SK-N-MC (cell line): ENCODE measurements around the gene LIX1.

Experiments used
- EZH2 ChIP-seq: fragments of 200-600 bp; sonication (generic); IDR thresholded peaks from one replicate; pipeline ENCODE4 v1.6.1; 2017; ENCODE audit warnings: antibody characterized with exemption
- FOXP2 ChIP-seq: optimal IDR thresholded peaks from 2 replicates; pipeline ENCODE3; 2011; ENCODE audit warnings: mild to moderate bottlenecking, moderate library complexity; ENCODE audit not compliant: insufficient read depth; ENCODE audit errors: extremely low read length, control extremely low read depth
- POLR2AphosphoS5 ChIP-seq: IDR thresholded peaks from 2 replicates; pipeline ENCODE4 v1.6.1; 2012; ENCODE audit warnings: mild to moderate bottlenecking, low read depth, low read length, borderline replicate concordance

DNA sequence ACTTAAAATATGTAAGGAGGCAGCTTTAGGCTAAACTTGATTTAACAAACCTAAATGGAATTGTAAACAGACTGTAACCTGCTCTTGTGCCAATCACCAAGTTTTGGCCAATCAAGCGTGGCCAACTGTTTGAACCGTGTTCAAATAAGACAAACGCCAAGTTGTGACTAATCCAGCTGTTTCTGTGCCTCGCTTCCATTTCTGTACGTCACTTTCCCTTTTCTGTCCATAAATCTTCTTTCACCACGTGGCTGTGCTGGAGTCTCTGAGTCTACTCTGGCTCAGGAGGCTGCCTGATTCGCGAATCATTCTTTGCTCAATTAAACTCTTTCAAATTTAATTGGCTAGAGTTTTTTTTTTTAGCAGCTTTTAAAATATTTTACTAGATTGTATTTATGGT, 71.3 kb downstream of the LIX1 start:
- no peak for TF ChIP-seq EZH2
- TF ChIP-seq POLR2AphosphoS5 = no peak
- no peak for TF ChIP-seq FOXP2
